ENCODE results near the gene MOCS2. TPM values are rescaled to one million over a fixed set of nuclear protein-coding genes. Genes with fewer than 3 reads are reported as not detected.

The MOCS2 gene
- total RNA-seq, 4 donors from 2014 or later = 68.7 to 117 (median 86.4) TPM

DNA sequence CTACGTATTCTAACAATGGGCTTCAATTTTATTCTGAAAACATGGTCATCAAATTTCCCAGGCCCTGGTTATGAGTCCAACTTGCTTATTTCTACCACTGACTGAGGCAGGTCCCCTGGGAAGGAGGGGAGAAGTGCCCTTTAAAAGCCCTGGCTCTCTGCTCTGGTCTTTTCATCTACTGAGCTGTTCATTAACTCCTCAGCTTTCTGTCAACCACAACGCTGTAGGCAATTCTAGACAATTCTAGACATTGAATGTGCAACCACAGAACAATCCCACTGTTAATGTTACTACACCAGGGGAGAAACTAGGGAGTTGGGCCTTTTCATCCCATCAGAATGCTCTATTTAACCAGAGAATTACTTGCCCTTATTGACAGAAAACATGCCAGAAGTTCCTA lies 10.0 kb downstream of the MOCS2 start:
- no peak for ATAC-seq
- 60 to 88% methylated on average over 2 of the region's 2 CpGs for WGBS, 2 donors (ENCODE audit: low coverage in 1 of 2)
- peaks cover 0 to 91% of the 10 kb centered on the region in 2 donors for H3K36me3 ChIP-seq
- H3K4me3 ChIP-seq = no peak overlapping the region
- peak overlapping the region in 3 of 4 donors; percentile 16 to 42 (median 29) for H3K27ac ChIP-seq
- peaks cover 0 to 32% (median 3%) of the 10 kb centered on the region in 3 donors for H3K4me1 ChIP-seq
- H3K9me3 ChIP-seq = no peaks in the 10 kb centered on the region
- H3K27me3 ChIP-seq = no peaks in the 10 kb centered on the region
- TF ChIP-seq CTCF (IDR thresholded peaks at IDR 0.05) = no peak
- TF ChIP-seq POLR2A (IDR thresholded peaks at IDR 0.05) = no peak
- TF ChIP-seq EP300 (IDR thresholded peaks at IDR 0.05) = no peak
- no peak for TF ChIP-seq POLR2AphosphoS5 (IDR thresholded peaks at IDR 0.05)

DNA sequence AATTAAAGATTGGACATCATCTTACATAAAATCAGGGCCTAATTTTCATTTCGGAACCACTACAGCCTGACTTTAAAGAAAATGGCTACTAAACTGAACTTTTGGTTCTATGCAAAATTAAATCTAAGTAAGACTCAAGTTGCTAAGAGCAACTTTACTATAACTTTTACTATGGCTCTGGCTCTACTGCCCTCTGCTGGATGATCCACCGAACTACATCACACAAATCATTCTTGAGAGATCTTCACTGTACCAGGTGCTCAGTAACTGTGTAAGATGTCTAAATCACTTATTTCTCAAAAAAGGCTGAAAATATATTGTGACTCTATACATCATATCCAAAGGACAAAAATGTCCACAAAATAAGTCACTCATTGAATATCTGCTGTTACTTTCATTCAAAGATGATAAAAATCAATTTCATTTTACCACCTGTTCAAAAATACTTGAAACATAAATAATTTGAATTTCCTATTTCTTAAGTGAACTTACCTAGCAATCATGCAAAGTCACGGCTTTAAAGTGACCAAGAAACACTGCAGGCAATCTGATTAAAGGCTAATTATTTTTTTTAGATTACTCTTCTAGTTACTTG lies 13.5 kb downstream of the MOCS2 start:
- Histone ChIP-seq H3K36me3 (peaks cover 0 to 56% of the 10 kb centered on the region in 2 donors), H3K4me1 (peaks cover 3 to 42% (median 5%) of the 10 kb centered on the region in 3 donors), H3K27ac (peak overlapping the region in 1 of 4 donors; percentile 48), H3K4me3 (no peak overlapping the region), H3K27me3 (no peaks in the 10 kb centered on the region), H3K9me3 (no peaks in the 10 kb centered on the region)
- WGBS, 2 donors (ENCODE audit: low coverage in 1 of 2) = 6 to 14% methylated on average over 3 of the region's 3 CpGs
- TF ChIP-seq POLR2A (IDR thresholded peaks at IDR 0.05) (no peak), CTCF (IDR thresholded peaks at IDR 0.05) (peak; percentile 86 to 90 (median 87)), POLR2AphosphoS5 (IDR thresholded peaks at IDR 0.05) (no peak), EP300 (IDR thresholded peaks at IDR 0.05) (no peak)
- ATAC-seq = peak; percentile 46

DNA sequence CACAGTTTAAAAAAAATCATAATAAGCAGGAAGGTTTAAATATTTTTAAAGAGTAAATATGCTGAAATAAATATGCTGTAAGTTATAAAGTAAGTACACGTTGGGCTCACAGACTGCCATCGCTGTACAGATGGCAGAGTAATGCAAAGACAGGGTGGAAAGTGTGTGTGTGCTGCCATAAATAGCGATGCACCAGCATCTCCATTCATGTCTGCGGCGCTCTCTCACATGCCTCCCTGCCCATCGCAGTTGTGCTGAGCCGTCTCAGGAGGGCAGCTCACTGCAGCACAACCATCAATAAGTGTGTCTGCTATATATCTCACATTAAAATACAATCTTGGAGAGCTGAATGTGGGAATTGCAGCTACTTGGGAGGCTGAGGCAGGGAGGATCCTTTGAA lies 14.3 kb downstream of the MOCS2 start:
- peaks cover 0 to 43% (median 9%) of the 10 kb centered on the region in 3 donors for H3K4me1 ChIP-seq
- H3K4me3 ChIP-seq = no peak overlapping the region
- no peaks in the 10 kb centered on the region for H3K9me3 ChIP-seq
- peaks cover 0 to 48% of the 10 kb centered on the region in 2 donors for H3K36me3 ChIP-seq
- H3K27ac ChIP-seq = peak overlapping the region in 2 of 4 donors; percentile 32 to 48
- ATAC-seq = no peak
- 55 to 82% methylated on average over 4 to 7 of the region's 7 CpGs for WGBS, 2 donors (ENCODE audit: low coverage in 1 of 2)
- TF ChIP-seq CTCF (IDR thresholded peaks at IDR 0.05) (no peak), EP300 (IDR thresholded peaks at IDR 0.05) (no peak), POLR2AphosphoS5 (IDR thresholded peaks at IDR 0.05) (no peak), POLR2A (IDR thresholded peaks at IDR 0.05) (no peak)
- no peaks in the 10 kb centered on the region for H3K27me3 ChIP-seq

DNA sequence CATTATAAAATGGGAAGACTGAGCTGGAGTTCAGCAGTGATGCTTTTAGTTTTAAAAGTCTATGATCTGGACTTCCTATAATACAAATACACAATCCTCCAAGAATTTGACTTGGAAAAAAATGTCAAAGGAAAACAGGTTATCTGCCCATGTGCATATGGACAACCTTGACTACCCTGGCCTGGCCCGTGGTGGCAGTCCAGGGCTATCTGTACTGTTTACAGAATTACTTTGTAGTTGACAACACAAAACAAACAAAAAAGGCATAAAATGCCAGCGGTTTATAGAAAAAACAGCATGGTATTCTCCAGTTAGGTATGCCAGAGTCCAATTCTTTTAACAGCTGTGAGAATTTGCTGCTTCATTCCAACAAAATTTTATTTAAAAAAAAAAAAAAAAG lies 17.3 kb downstream of the MOCS2 start:
- ATAC-seq = no peak
- Histone ChIP-seq H3K4me1 (peaks cover 0 to 43% (median 9%) of the 10 kb centered on the region in 3 donors), H3K4me3 (no peak overlapping the region), H3K36me3 (peaks cover 0 to 18% of the 10 kb centered on the region in 2 donors), H3K27ac (peak overlapping the region in 2 of 4 donors; percentile 38 to 55), H3K27me3 (no peaks in the 10 kb centered on the region), H3K9me3 (no peaks in the 10 kb centered on the region)
- no peak for TF ChIP-seq POLR2AphosphoS5 (IDR thresholded peaks at IDR 0.05)
- no peak for TF ChIP-seq CTCF (IDR thresholded peaks at IDR 0.05)
- TF ChIP-seq EP300 (IDR thresholded peaks at IDR 0.05) = no peak
- no peak for TF ChIP-seq POLR2A (IDR thresholded peaks at IDR 0.05)
- WGBS, 2 donors (ENCODE audit: low coverage in 1 of 2) = 65 to 86% methylated on average over 2 of the region's 2 CpGs

- peak overlapping the region; percentile 5 to 55 (median 38) for H3K27ac ChIP-seq
- no peak overlapping the region for H3K4me3 ChIP-seq
- H3K9me3 ChIP-seq = no peaks in the 10 kb centered on the region
- H3K36me3 ChIP-seq = peaks cover 0 to 14% of the 10 kb centered on the region in 2 donors
- no peaks in the 10 kb centered on the region for H3K27me3 ChIP-seq
- TF ChIP-seq POLR2AphosphoS5 (IDR thresholded peaks at IDR 0.05) (peak; percentile 11), CTCF (IDR thresholded peaks at IDR 0.05) (no peak)
- peak; percentile 40 for ATAC-seq
- peaks cover 0 to 43% (median 9%) of the 10 kb centered on the region in 3 donors for H3K4me1 ChIP-seq
- 65 to 86% methylated on average over 2 of the region's 2 CpGs for WGBS, 2 donors (ENCODE audit: low coverage in 1 of 2)
These were observed 18.3 kb downstream of the MOCS2 start for GRCh38 chr5:53091289-53091688.
